Left ventricle myocardium inferior (tissue), 1 donor: Measurements from ENCODE around the gene METTL25B. TPM values are rescaled to one million over a fixed set of nuclear protein-coding genes. Genes with fewer than 3 reads are reported as not detected.
A peak's percentile ranks its signal among the peaks of the same experiment; 100 is the strongest.

Experiments used
- DNase-seq: peaks from one replicate; pipeline ENCODE4 v3.0.0-alpha.2; 2020
- H3K27ac ChIP-seq: fragments of 200-600 bp; replicated peaks from 2 replicates; pipeline ENCODE4 v1.8.0; 2021
- H3K27me3 ChIP-seq: fragments of 200-600 bp; 2 replicates; pipeline ENCODE4 v1.8.0; 2021; ENCODE audit warnings: low read depth
- H3K36me3 ChIP-seq: fragments of 200-600 bp; 2 replicates; pipeline ENCODE4 v1.8.0; 2021
- H3K4me1 ChIP-seq: fragments of 200-600 bp; 2 replicates; pipeline ENCODE4 v1.8.0; 2021
- H3K4me3 ChIP-seq: fragments of 200-600 bp; 2 replicates; pipeline ENCODE4 v1.8.0; 2021; ENCODE audit warnings: mild to moderate bottlenecking, moderate library complexity
- H3K9me3 ChIP-seq: fragments of 200-600 bp; replicated peaks from 2 replicates; pipeline ENCODE4 v1.8.0; 2021
- intact Hi-C: fragments of 100-400 bp; cut with micrococcal nuclease; formaldehyde crosslinking; loops from one replicate; pipeline ENCODE4 v1.11.0; 2022
- total RNA-seq: library from RNA; stranded (reverse); fragmentation: NEBNext Ultra II Directional; extraction: Animal tissue kit (Norgen Biotek cat#: 25700); gene quantifications from one replicate; pipeline ENCODE4 v1.2.1, GENCODE V29; 2021
- TF ChIP-seq, protein P1 (sequence below): fragments of 200-600 bp; IDR thresholded peaks from 2 replicates; pipeline ENCODE4 v1.8.0; 2021; ENCODE audit warnings: antibody characterized with exemption, mild to moderate bottlenecking, borderline replicate concordance
- donor health status: DM: no; HTN: yes; CAD: no; lungs with severe emphysema.

Gene METTL25B
- total RNA-seq, 1 donor from 2014 or later: 18.1 TPM

GRCh38 chr1:156684227-156684782, 44.0 kb upstream of the METTL25B start:
- peaks cover 73% of the 10 kb centered on the region for H3K27me3 ChIP-seq
- H3K9me3 ChIP-seq: no peaks in the 10 kb centered on the region
- TF ChIP-seq, protein P1, sequence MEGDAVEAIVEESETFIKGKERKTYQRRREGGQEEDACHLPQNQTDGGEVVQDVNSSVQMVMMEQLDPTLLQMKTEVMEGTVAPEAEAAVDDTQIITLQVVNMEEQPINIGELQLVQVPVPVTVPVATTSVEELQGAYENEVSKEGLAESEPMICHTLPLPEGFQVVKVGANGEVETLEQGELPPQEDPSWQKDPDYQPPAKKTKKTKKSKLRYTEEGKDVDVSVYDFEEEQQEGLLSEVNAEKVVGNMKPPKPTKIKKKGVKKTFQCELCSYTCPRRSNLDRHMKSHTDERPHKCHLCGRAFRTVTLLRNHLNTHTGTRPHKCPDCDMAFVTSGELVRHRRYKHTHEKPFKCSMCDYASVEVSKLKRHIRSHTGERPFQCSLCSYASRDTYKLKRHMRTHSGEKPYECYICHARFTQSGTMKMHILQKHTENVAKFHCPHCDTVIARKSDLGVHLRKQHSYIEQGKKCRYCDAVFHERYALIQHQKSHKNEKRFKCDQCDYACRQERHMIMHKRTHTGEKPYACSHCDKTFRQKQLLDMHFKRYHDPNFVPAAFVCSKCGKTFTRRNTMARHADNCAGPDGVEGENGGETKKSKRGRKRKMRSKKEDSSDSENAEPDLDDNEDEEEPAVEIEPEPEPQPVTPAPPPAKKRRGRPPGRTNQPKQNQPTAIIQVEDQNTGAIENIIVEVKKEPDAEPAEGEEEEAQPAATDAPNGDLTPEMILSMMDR: no peak
- H3K36me3 ChIP-seq: no peaks in the 10 kb centered on the region
- H3K4me1 ChIP-seq: peaks cover 2% of the 10 kb centered on the region
- intact Hi-C loops: no loop called here
- no peak for DNase-seq
- H3K4me3 ChIP-seq: no peak overlapping the region
- H3K27ac ChIP-seq: no peak overlapping the region

GRCh38 chr1:156689035-156689952, 39.0 kb upstream of the METTL25B start:
- Histone ChIP-seq H3K27me3 (peaks cover 98% of the 10 kb centered on the region), H3K4me1 (peaks cover 19% of the 10 kb centered on the region), H3K9me3 (no peaks in the 10 kb centered on the region), H3K4me3 (no peak overlapping the region), H3K36me3 (no peaks in the 10 kb centered on the region), H3K27ac (no peak overlapping the region)
- TF ChIP-seq, protein P1: peak; percentile 93
- intact Hi-C loops: loop anchor here (2.0 kb wide), 1 partner anchor 36 kb away; no protein-coding TSS in a partner anchor
- DNase-seq: peak; percentile 69

DNA sequence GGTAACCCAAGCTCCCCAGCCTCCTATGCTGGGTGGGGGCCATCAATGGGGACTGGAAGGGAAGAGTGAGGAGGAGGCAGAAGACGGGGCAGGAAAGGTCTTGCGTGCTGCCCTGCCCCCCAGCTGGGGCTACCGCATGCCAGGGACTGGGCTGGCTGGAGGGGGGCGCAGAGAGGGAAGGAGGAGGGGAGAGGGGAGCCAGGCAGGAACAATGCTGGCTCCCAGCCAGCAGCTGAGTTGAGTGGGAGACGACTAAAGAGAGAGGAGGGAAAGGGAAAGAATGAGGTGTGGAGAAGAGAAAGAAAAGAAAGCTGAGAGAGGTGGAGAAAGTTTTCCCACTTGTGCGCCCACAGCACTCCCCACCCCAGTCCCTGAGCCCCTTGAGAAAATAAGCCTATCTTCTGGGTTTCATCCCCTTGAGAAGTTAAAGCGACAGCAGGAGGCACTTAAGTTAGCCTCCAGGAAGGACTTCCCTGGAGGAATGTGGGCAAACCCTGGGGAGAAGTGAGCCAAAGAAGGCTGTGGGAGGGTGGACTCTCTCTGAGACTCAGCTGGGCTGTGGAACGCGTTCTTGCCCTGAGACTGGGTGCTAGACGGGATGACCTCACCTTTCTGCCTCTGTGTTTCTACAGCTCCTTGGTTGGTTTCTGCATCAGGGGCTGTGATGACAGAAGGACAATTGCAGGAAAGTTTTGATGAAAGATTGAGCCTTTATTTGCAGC, 38.2 kb upstream of the METTL25B start:
- DNase-seq: no peak
- TF ChIP-seq, protein P1: no peak
- Histone ChIP-seq H3K27ac (no peak overlapping the region), H3K27me3 (peaks cover 98% of the 10 kb centered on the region), H3K9me3 (no peaks in the 10 kb centered on the region), H3K4me3 (no peak overlapping the region), H3K4me1 (peaks cover 19% of the 10 kb centered on the region), H3K36me3 (no peaks in the 10 kb centered on the region)
- intact Hi-C loops: loop anchor here (2.0 kb wide), 1 partner anchor 35 kb away; no protein-coding TSS in a partner anchor

DNA sequence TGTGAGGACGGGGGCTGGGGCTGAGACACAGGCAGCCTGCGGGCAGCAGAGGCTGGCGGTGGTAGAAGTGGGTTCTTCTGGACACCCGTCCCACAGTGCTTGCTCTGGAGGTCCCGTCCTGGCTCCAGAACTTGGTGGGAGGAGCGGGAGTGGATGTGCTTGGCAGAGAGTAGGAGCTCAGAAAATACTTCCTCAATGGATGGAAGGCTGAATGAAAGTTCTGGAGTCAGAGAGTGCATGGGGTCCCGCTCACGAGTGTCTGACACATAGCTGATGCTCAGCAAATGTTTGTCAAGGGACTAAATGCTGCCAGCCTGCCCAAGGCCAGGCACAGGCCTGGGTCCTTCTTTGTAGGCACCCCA, 37.6 kb upstream of the METTL25B start:
- H3K27me3 ChIP-seq: peaks cover 96% of the 10 kb centered on the region
- intact Hi-C loops: no loop called here
- H3K9me3 ChIP-seq: no peaks in the 10 kb centered on the region
- TF ChIP-seq, protein P1: no peak
- H3K4me1 ChIP-seq: peaks cover 19% of the 10 kb centered on the region
- no peak overlapping the region for H3K27ac ChIP-seq
- H3K36me3 ChIP-seq: no peaks in the 10 kb centered on the region
- H3K4me3 ChIP-seq: no peak overlapping the region
- DNase-seq: no peak

DNA sequence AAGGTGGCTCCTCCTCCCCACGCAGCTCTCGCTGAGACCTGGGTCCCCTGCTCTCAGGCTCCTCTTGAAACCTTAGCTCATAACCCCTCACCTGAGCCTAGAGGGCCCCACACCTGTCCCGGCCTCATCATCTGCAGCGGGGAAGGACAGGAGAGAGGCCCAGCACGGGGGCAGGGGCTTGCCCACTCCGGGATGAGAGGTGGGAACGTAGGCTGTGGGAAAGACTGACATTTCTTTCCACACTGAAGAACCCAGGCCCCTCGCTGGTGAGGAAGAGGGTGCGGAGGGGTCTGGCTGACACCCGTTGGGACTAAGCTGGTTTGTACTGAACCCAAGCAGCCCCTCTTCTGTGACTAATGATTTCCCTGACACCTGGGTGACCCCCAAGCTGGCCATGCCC, 37.1 kb upstream of the METTL25B start:
- no peak for DNase-seq
- Histone ChIP-seq H3K27me3 (peaks cover 95% of the 10 kb centered on the region), H3K27ac (no peak overlapping the region), H3K4me3 (no peak overlapping the region), H3K4me1 (peaks cover 19% of the 10 kb centered on the region), H3K36me3 (no peaks in the 10 kb centered on the region), H3K9me3 (no peaks in the 10 kb centered on the region)
- TF ChIP-seq, protein P1: no peak
- intact Hi-C loops: no loop called here
